Activated CD4-positive, alpha-beta T cell treated with anti-CD3 and anti-CD28 coated beads, Interleukin-2, Interleukin-6, amounts not matched to agents 100 ng/mL and 50 ng/mL, durations not matched to agents 16 hours and 8 hours (primary cell): Measurements from ENCODE around the gene INO80C.

Experiments
- DNase-seq: peaks from one replicate; pipeline ENCODE4 v3.0.0-alpha.2; 2020

INO80C gene

GRCh38 chr18:35485852-35486251 lies 11.9 kb downstream of the INO80C start:
- no peak for DNase-seq

- DNase-seq, result peak; percentile 19
Observed at GRCh38 chr18:35484034-35484433, 13.7 kb downstream of the INO80C start.

- no peak for DNase-seq
Observed at GRCh38 chr18:35481960-35482366, 15.8 kb downstream of the INO80C start.

GRCh38 chr18:35479911-35480586 lies 17.7 kb downstream of the INO80C start:
- no peak for DNase-seq

GRCh38 chr18:35478520-35479435 lies 19.0 kb downstream of the INO80C start:
- DNase-seq, result peak; percentile 63

GRCh38 chr18:35477974-35478373 lies 19.8 kb downstream of the INO80C start:
- no peak for DNase-seq

GRCh38 chr18:35477497-35477896 lies 20.3 kb downstream of the INO80C start:
- DNase-seq, result no peak

- no peak for DNase-seq
Observed at GRCh38 chr18:35474884-35475283, 22.9 kb downstream of the INO80C start.

- DNase-seq, result no peak
Observed at GRCh38 chr18:35473562-35473961, 24.2 kb downstream of the INO80C start.

- no peak for DNase-seq
Observed at GRCh38 chr18:35470435-35470834, 27.3 kb downstream of the INO80C start.

GRCh38 chr18:35469725-35470124 lies 28.0 kb downstream of the INO80C start:
- DNase-seq, result no peak

GRCh38 chr18:35468711-35469110 lies 29.0 kb downstream of the INO80C start:
- DNase-seq, result no peak

- no peak for DNase-seq
Observed at GRCh38 chr18:35467624-35468016, 30.1 kb downstream of the INO80C start.

- DNase-seq, result no peak
Observed at GRCh38 chr18:35466815-35467623, 30.7 kb downstream of the INO80C start.

- DNase-seq, result no peak
Observed at GRCh38 chr18:35466334-35466733, 31.4 kb downstream of the INO80C start.

- DNase-seq, result no peak
Observed at GRCh38 chr18:35465329-35465728, 32.4 kb downstream of the INO80C start.

GRCh38 chr18:35464831-35465279 lies 32.9 kb downstream of the INO80C start:
- no peak for DNase-seq

- no peak for DNase-seq
Observed at GRCh38 chr18:35463827-35464226, 33.9 kb downstream of the INO80C start.

- no peak for DNase-seq
Observed at GRCh38 chr18:35463050-35463449, 34.7 kb downstream of the INO80C start.

- no peak for DNase-seq
Observed at GRCh38 chr18:35460736-35461161, 37.0 kb downstream of the INO80C start.

GRCh38 chr18:35459997-35460396 lies 37.8 kb downstream of the INO80C start:
- DNase-seq, result no peak

GRCh38 chr18:35458677-35459441 lies 38.9 kb downstream of the INO80C start:
- no peak for DNase-seq
